COLO829 (cell line): Measurements from ENCODE around the gene POC1B.
A peak's percentile ranks its signal among the peaks of the same experiment; 100 is the strongest.

Experiments
- DNase-seq: peaks from one replicate; pipeline ENCODE4 v3.0.0; 2012; ENCODE audit warnings: low spot score

POC1B gene

GRCh38 chr12:89538897-89539296, 13.1 kb upstream of the POC1B start:
- DNase-seq, result no peak

GRCh38 chr12:89537389-89537788, 11.5 kb upstream of the POC1B start:
- DNase-seq, result no peak

- peak; percentile 64 for DNase-seq
Observed at GRCh38 chr12:89529738-89530137, 3.9 kb upstream of the POC1B start.

GRCh38 chr12:89528434-89528833, 2.6 kb upstream of the POC1B start:
- no peak for DNase-seq

GRCh38 chr12:89525305-89525823, 483 bp downstream of the POC1B start:
- DNase-seq, result no peak

- peak; percentile 74 for DNase-seq
Observed at GRCh38 chr12:89524541-89525304, 1.1 kb downstream of the POC1B start, which contains the start of gene GALNT4. Gene GALNT4 (minus strand): TSS chr12:89524796. CDS start chr12:89524549, 247 bp downstream.

GRCh38 chr12:89523843-89524540, 1.9 kb downstream of the POC1B start:
- no peak for DNase-seq

- DNase-seq, result no peak
Observed at GRCh38 chr12:89523393-89523792, 2.5 kb downstream of the POC1B start.

GRCh38 chr12:89521364-89522223, 4.3 kb downstream of the POC1B start:
- no peak for DNase-seq

- DNase-seq, result no peak
Observed at GRCh38 chr12:89517720-89518119, 8.1 kb downstream of the POC1B start.

- DNase-seq, result no peak
Observed at GRCh38 chr12:89516633-89517032, 9.2 kb downstream of the POC1B start.

- DNase-seq, result no peak
Observed at GRCh38 chr12:89514751-89515150, 11.1 kb downstream of the POC1B start.

GRCh38 chr12:89513544-89513943, 12.3 kb downstream of the POC1B start:
- no peak for DNase-seq

- DNase-seq, result no peak
Observed at GRCh38 chr12:89507015-89507824, 18.6 kb downstream of the POC1B start.

GRCh38 chr12:89506050-89506449, 19.8 kb downstream of the POC1B start:
- DNase-seq, result no peak

- no peak for DNase-seq
Observed at GRCh38 chr12:89504560-89505346, 21.1 kb downstream of the POC1B start.

- DNase-seq, result no peak
Observed at GRCh38 chr12:89501793-89502192, 24.1 kb downstream of the POC1B start.

GRCh38 chr12:89499857-89500256, 26.0 kb downstream of the POC1B start:
- DNase-seq, result no peak

GRCh38 chr12:89497467-89497866, 28.4 kb downstream of the POC1B start:
- no peak for DNase-seq

- DNase-seq, result no peak
Observed at GRCh38 chr12:89497005-89497404, 28.8 kb downstream of the POC1B start.
